Hepatocyte (in vitro differentiated cells): ENCODE data around the gene ABCA13.

Source experiments
- EZH2phosphoT487 ChIP-seq: fragments of 200-600 bp; sonication (generic); IDR thresholded peaks from one replicate; pipeline ENCODE4 v1.6.1; 2018; ENCODE audit warnings: antibody characterized with exemption, mild to moderate bottlenecking, low read depth, moderate library complexity; ENCODE audit not compliant: unreplicated experiment, severe bottlenecking
- TF ChIP-seq, protein P1 (sequence below): fragments of 200-600 bp; sonication (generic); IDR thresholded peaks from 2 replicates; pipeline ENCODE4 v1.5.1; 2016; ENCODE audit warnings: antibody characterized with exemption, mild to moderate bottlenecking; ENCODE audit not compliant: poor library complexity

DNA sequence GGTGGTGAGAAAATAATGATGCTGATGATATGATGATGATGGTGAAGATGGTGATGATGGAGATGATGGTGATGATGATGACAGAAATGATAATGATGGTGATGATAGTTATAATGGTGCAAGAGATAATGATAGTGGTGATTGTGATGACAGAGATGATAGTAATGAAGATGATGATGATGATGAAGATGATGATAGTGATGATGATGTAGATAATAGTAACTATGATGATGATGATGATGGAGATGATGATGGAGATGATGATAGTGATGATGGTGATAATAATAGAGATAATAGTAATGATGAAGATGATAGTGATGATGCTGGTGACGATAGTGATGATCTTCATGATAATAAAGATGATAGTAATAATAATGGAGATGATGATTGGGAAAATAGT, 22.2 kb downstream of the ABCA13 start:
- TF ChIP-seq, protein P1, sequence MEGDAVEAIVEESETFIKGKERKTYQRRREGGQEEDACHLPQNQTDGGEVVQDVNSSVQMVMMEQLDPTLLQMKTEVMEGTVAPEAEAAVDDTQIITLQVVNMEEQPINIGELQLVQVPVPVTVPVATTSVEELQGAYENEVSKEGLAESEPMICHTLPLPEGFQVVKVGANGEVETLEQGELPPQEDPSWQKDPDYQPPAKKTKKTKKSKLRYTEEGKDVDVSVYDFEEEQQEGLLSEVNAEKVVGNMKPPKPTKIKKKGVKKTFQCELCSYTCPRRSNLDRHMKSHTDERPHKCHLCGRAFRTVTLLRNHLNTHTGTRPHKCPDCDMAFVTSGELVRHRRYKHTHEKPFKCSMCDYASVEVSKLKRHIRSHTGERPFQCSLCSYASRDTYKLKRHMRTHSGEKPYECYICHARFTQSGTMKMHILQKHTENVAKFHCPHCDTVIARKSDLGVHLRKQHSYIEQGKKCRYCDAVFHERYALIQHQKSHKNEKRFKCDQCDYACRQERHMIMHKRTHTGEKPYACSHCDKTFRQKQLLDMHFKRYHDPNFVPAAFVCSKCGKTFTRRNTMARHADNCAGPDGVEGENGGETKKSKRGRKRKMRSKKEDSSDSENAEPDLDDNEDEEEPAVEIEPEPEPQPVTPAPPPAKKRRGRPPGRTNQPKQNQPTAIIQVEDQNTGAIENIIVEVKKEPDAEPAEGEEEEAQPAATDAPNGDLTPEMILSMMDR, result no peak
- TF ChIP-seq EZH2phosphoT487, result no peak
